Astrocyte (in vitro differentiated cells and primary cell): ENCODE data around the gene MYO1G. TPM values are rescaled to one million over a fixed set of nuclear protein-coding genes. Genes with fewer than 3 reads are reported as not detected.

Experiments used
- DNase-seq: peaks from one replicate; pipeline ENCODE4 v3.0.0-alpha.2; 2010; ENCODE audit warnings: low read depth
- FAIRE-seq: peaks from 2 replicates; lab custom pipeline; 2011; peaks lifted over from hg19 to GRCh38; lab: Jason Lieb, UNC
- H2AFZ ChIP-seq: 2 replicates; pipeline ENCODE4 v1.6.0; 2012; ENCODE audit warnings: low read depth, low read length, inconsistent platforms
- H3K27ac ChIP-seq: 2 replicates; pipeline ENCODE4 v1.5.1; 2011; ENCODE audit warnings: low read depth, low read length, inconsistent platforms
- H3K27me3 ChIP-seq: 2 replicates; pipeline ENCODE4 v1.6.0; 2011; ENCODE audit warnings: low read length, inconsistent platforms; ENCODE audit not compliant: insufficient read depth
- H3K36me3 ChIP-seq: 2 replicates; pipeline ENCODE4 v1.5.1; 2011; ENCODE audit warnings: low read length, inconsistent platforms; ENCODE audit not compliant: insufficient read depth
- H3K4me1 ChIP-seq: 2 replicates; pipeline ENCODE4 v1.5.1; 2011; ENCODE audit warnings: low read length, inconsistent platforms; ENCODE audit not compliant: insufficient read depth
- H3K4me2 ChIP-seq: 2 replicates; pipeline ENCODE4 v1.6.0; 2012; ENCODE audit warnings: low read length, inconsistent platforms
- H3K4me3 ChIP-seq: 2 replicates; pipeline ENCODE4 v1.5.1; 2011; ENCODE audit warnings: low read depth, mild to moderate bottlenecking, low read length, inconsistent platforms; ENCODE audit not compliant: insufficient read depth
- H3K79me2 ChIP-seq: 2 replicates; pipeline ENCODE4 v1.6.0; 2012; ENCODE audit warnings: mild to moderate bottlenecking, low read length, inconsistent platforms; ENCODE audit not compliant: insufficient read depth
- H3K9ac ChIP-seq: 2 replicates; pipeline ENCODE4 v1.6.0; 2012; ENCODE audit warnings: mild to moderate bottlenecking, low read length, inconsistent platforms
- H3K9me3 ChIP-seq: 2 replicates; pipeline ENCODE4 v1.5.1; 2012; ENCODE audit warnings: low read depth, mild to moderate bottlenecking, low read length, inconsistent platforms; ENCODE audit not compliant: insufficient read depth
- H4K20me1 ChIP-seq: 2 replicates; pipeline ENCODE4 v1.6.0; 2012; ENCODE audit warnings: low read length, inconsistent platforms; ENCODE audit not compliant: insufficient read depth
- H3K27ac Mint-ChIP-seq: one replicate; pipeline ENCODE4 v1.8.0; 2021; ENCODE audit warnings: mild to moderate bottlenecking, mixed read lengths; ENCODE audit not compliant: unreplicated experiment
- H3K27me3 Mint-ChIP-seq: one replicate; pipeline ENCODE4 v1.8.0; 2021; ENCODE audit warnings: low read depth, mixed read lengths; ENCODE audit not compliant: unreplicated experiment
- H3K36me3 Mint-ChIP-seq: one replicate; pipeline ENCODE4 v1.8.0; 2021; ENCODE audit warnings: low read depth, mixed read lengths; ENCODE audit not compliant: unreplicated experiment
- H3K4me1 Mint-ChIP-seq: one replicate; pipeline ENCODE4 v1.8.0; 2021; ENCODE audit warnings: low read depth, mixed read lengths; ENCODE audit not compliant: unreplicated experiment
- H3K4me3 Mint-ChIP-seq: one replicate; pipeline ENCODE4 v1.8.0; 2021; ENCODE audit warnings: mild to moderate bottlenecking, moderate library complexity, mixed read lengths; ENCODE audit not compliant: unreplicated experiment
- H3K9me3 Mint-ChIP-seq: one replicate; pipeline ENCODE4 v1.8.0; 2021; ENCODE audit warnings: mild to moderate bottlenecking, mixed read lengths; ENCODE audit not compliant: unreplicated experiment
- CTCF ChIP-seq: IDR thresholded peaks from 2 replicates; pipeline ENCODE4 v1.5.1; 2011; ENCODE audit warnings: low read depth, mild to moderate bottlenecking, inconsistent platforms, low read length, moderate library complexity; ENCODE audit not compliant: insufficient read depth
- EZH2 ChIP-seq: IDR thresholded peaks from 2 replicates; pipeline ENCODE4 v1.6.1; 2012; ENCODE audit warnings: mild to moderate bottlenecking, low read length, inconsistent platforms; ENCODE audit not compliant: insufficient read depth
- total RNA-seq: library from RNA; stranded (reverse); gene quantifications from 2 replicates; pipeline ENCODE4 v1.2.1, GENCODE V29; 2021

The MYO1G gene
- total RNA-seq, 1 donor from 2014 or later: 0.11 TPM

- Histone ChIP-seq H3K27ac (no peak overlapping the region), H3K79me2 (peaks cover 39% of the 10 kb centered on the region), H4K20me1 (peaks cover 37% of the 10 kb centered on the region), H3K27me3 (no peaks in the 10 kb centered on the region), H3K4me3 (no peak overlapping the region), H2AFZ (no peak overlapping the region), H3K9me3 (no peaks in the 10 kb centered on the region), H3K4me1 (peaks cover 34% of the 10 kb centered on the region), H3K4me2 (peak overlapping the region; percentile 91), H3K36me3 (peaks cover 31% of the 10 kb centered on the region), H3K9ac (peak overlapping the region; percentile 93)
- no peaks in the 10 kb centered on the region for H3K27me3 Mint-ChIP-seq
- no peak for TF ChIP-seq EZH2
- no peak for TF ChIP-seq CTCF
- DNase-seq: no peak
- no peak overlapping the region for H3K27ac Mint-ChIP-seq
- peak overlapping the region; percentile 27 for H3K4me3 Mint-ChIP-seq
- H3K36me3 Mint-ChIP-seq: peaks cover 32% of the 10 kb centered on the region
- peaks cover 42% of the 10 kb centered on the region for H3K4me1 Mint-ChIP-seq
- no peak for FAIRE-seq
- H3K9me3 Mint-ChIP-seq: no peaks in the 10 kb centered on the region
Measured at GRCh38 chr7:44982970-44983369, 4.2 kb upstream of the MYO1G start.

- TF ChIP-seq CTCF: no peak
- H3K36me3 ChIP-seq: peaks cover 31% of the 10 kb centered on the region
- H3K9me3 Mint-ChIP-seq: no peaks in the 10 kb centered on the region
- FAIRE-seq: no peak
- peak overlapping the region; percentile 27 for H3K4me3 Mint-ChIP-seq
- H3K27ac Mint-ChIP-seq: no peak overlapping the region
- no peaks in the 10 kb centered on the region for H3K9me3 ChIP-seq
- H3K9ac ChIP-seq: no peak overlapping the region
- H3K4me3 ChIP-seq: no peak overlapping the region
- H2AFZ ChIP-seq: no peak overlapping the region
- H3K4me1 Mint-ChIP-seq: peaks cover 42% of the 10 kb centered on the region
- no peaks in the 10 kb centered on the region for H3K27me3 Mint-ChIP-seq
- H3K4me1 ChIP-seq: peaks cover 36% of the 10 kb centered on the region
- peaks cover 32% of the 10 kb centered on the region for H3K36me3 Mint-ChIP-seq
- peaks cover 39% of the 10 kb centered on the region for H3K79me2 ChIP-seq
- peaks cover 37% of the 10 kb centered on the region for H4K20me1 ChIP-seq
- no peaks in the 10 kb centered on the region for H3K27me3 ChIP-seq
- no peak for DNase-seq
- no peak overlapping the region for H3K4me2 ChIP-seq
- no peak overlapping the region for H3K27ac ChIP-seq
Measured at GRCh38 chr7:44982535-44982923, 3.7 kb upstream of the MYO1G start.

GRCh38 chr7:44981035-44981706 is 2.4 kb upstream of the MYO1G start:
- Mint-ChIP-seq H3K9me3 (no peaks in the 10 kb centered on the region), H3K4me3 (no peak overlapping the region), H3K4me1 (peaks cover 39% of the 10 kb centered on the region), H3K27ac (no peak overlapping the region), H3K27me3 (no peaks in the 10 kb centered on the region), H3K36me3 (peaks cover 33% of the 10 kb centered on the region)
- TF ChIP-seq EZH2 (no peak), CTCF (no peak)
- DNase-seq (no peak), FAIRE-seq (no peak)
- Histone ChIP-seq H3K9ac (no peak overlapping the region), H4K20me1 (peaks cover 36% of the 10 kb centered on the region), H3K4me1 (peaks cover 33% of the 10 kb centered on the region), H3K27ac (peak overlapping the region; percentile 42), H3K4me3 (no peak overlapping the region), H3K79me2 (peaks cover 32% of the 10 kb centered on the region), H2AFZ (no peak overlapping the region), H3K9me3 (no peaks in the 10 kb centered on the region), H3K4me2 (no peak overlapping the region), H3K36me3 (peaks cover 31% of the 10 kb centered on the region), H3K27me3 (no peaks in the 10 kb centered on the region)
